HL-60 (cell line): ENCODE measurements around the gene ARHGAP25.
A peak's percentile ranks its signal among the peaks of the same experiment; 100 is the strongest.

Experiments used
- DNase-seq, 2 experiments: peaks; one replicate each; pipeline ENCODE4 v3.0.0-alpha.2; 2010 to 2020; ENCODE audit warnings: low read depth in 1 of 2, low spot score in 1 of 2
- H3K27ac ChIP-seq: fragments of 250-450 bp; sonication (Bioruptor Pico); replicated peaks from 2 replicates; pipeline ENCODE4 v1.5.1; 2020; ENCODE audit warnings: mild to moderate bottlenecking, moderate library complexity
- H3K27me3 ChIP-seq: fragments of 250-450 bp; sonication (Bioruptor Pico); 2 replicates; pipeline ENCODE4 v1.5.1; 2021; ENCODE audit warnings: mild to moderate bottlenecking, moderate library complexity; ENCODE audit not compliant: insufficient read depth, poor library complexity, severe bottlenecking
- H3K4me3 ChIP-seq: replicated peaks from 2 replicates; pipeline ENCODE4 v1.5.1; 2011; ENCODE audit warnings: mild to moderate bottlenecking, control low read depth, low read length; ENCODE audit not compliant: insufficient read depth
- CTCF ChIP-seq: IDR thresholded peaks from one replicate; pipeline ENCODE4 v1.5.1; 2011; ENCODE audit warnings: low read length, control low read depth, inconsistent platforms; ENCODE audit not compliant: insufficient read depth
- GABPA ChIP-seq: IDR thresholded peaks from 2 replicates; pipeline ENCODE4 v1.6.1; 2012; ENCODE audit warnings: low read depth
- POLR2AphosphoS5 ChIP-seq: IDR thresholded peaks from 2 replicates; pipeline ENCODE4 v1.6.1; 2012; ENCODE audit warnings: low read depth
- REST ChIP-seq: IDR thresholded peaks from 2 replicates; pipeline ENCODE4 v1.6.1; 2012; ENCODE audit warnings: low read depth; ENCODE audit not compliant: insufficient replicate concordance
- SPI1 ChIP-seq: IDR thresholded peaks from 2 replicates; pipeline ENCODE4 v1.6.1; 2012; ENCODE audit warnings: low read depth, mild to moderate bottlenecking, borderline replicate concordance

Gene ARHGAP25

GRCh38 chr2:68764806-68765311, 30.2 kb downstream of the ARHGAP25 start:
- Histone ChIP-seq H3K4me3 (no peak overlapping the region), H3K27me3 (no peaks in the 10 kb centered on the region), H3K27ac (peak overlapping the region; percentile 87)
- DNase-seq = no peak
- TF ChIP-seq POLR2AphosphoS5 = no peak
- no peak for TF ChIP-seq REST
- TF ChIP-seq GABPA = no peak
- TF ChIP-seq SPI1 = no peak
- TF ChIP-seq CTCF = no peak

- Histone ChIP-seq H3K4me3 (no peak overlapping the region), H3K27me3 (no peaks in the 10 kb centered on the region), H3K27ac (peak overlapping the region; percentile 87)
- DNase-seq = peak in 1 of 2 experiments; percentile 58
- TF ChIP-seq CTCF (no peak), SPI1 (no peak), GABPA (no peak), POLR2AphosphoS5 (no peak), REST (no peak)
Measured at GRCh38 chr2:68765739-68766375, 31.2 kb downstream of the ARHGAP25 start.

- peak; percentile 94 to 98 for DNase-seq
- TF ChIP-seq CTCF (no peak), GABPA (no peak), SPI1 (peak; percentile 70; the same call in 1 of the 2 replicates), REST (peak; percentile 39), POLR2AphosphoS5 (peak; percentile 83)
- Histone ChIP-seq H3K4me3 (no peak overlapping the region), H3K27me3 (no peaks in the 10 kb centered on the region), H3K27ac (peak overlapping the region; percentile 87)
Measured at GRCh38 chr2:68766376-68766845, 31.8 kb downstream of the ARHGAP25 start.
